ENCODE results near the gene RBFA.

GRCh38 chr18:79985172-79985571 is 49.1 kb upstream of the RBFA start:
- TF ChIP-seq FOXM1 (CRISPR knock-in tag; IDR thresholded peaks at IDR 0.05): no peak
- peak; percentile 54; the same call in 1 of the 2 replicates for TF ChIP-seq RXRA (CRISPR knock-in tag; IDR thresholded peaks at IDR 0.05)
- no peak for TF ChIP-seq POLR2A (IDR thresholded peaks at IDR 0.05; ENCODE audit: insufficient read depth in 1 of 2, low read depth in 2 of 2, low read length in 2 of 2)
- no peak for TF ChIP-seq CTCF (CRISPR knock-in tag; IDR thresholded peaks at IDR 0.05)
- peak; percentile 86 for TF ChIP-seq HNF4A (CRISPR knock-in tag; IDR thresholded peaks at IDR 0.05)
- TF ChIP-seq FOXP1 (IDR thresholded peaks at IDR 0.05): no peak
- TF ChIP-seq FOXP1 (CRISPR knock-in tag; IDR thresholded peaks at IDR 0.05): no peak
- no peak for TF ChIP-seq SIN3A (IDR thresholded peaks at IDR 0.05; ENCODE audit: borderline replicate concordance, low read depth, low read length)
- no peak for TF ChIP-seq ZNF512 (CRISPR knock-in tag; IDR thresholded peaks at IDR 0.05)
- TF ChIP-seq POLR2AphosphoS5 (IDR thresholded peaks at IDR 0.05; ENCODE audit: low read depth, low read length): no peak
- no peak for TF ChIP-seq YY1 (IDR thresholded peaks at IDR 0.05; ENCODE audit: insufficient read depth, insufficient replicate concordance, low read depth, low read length)
- TF ChIP-seq ZNF552 (CRISPR knock-in tag; IDR thresholded peaks at IDR 0.05; ENCODE audit: borderline replicate concordance): no peak
- no peak for TF ChIP-seq ZNF274 (CRISPR knock-in tag; IDR thresholded peaks at IDR 0.05)

Data from HepG2 (cell line).